HK-2 (cell line): ENCODE results near the gene C5AR2.
"Not testable (repeated sequence)": the region's sequence is repeated elsewhere in the genome, so short reads cannot be mapped to it uniquely, and the experiment has no call there.

ENCODE experiments used
- DNase-seq: peaks from one replicate; pipeline ENCODE4 v3.0.0-alpha.2; 2018; ENCODE audit not compliant: unreplicated experiment

The C5AR2 gene

GRCh38 chr19:47323872-47324271 is 8.1 kb upstream of the C5AR2 start:
- DNase-seq: no peak

- no peak for DNase-seq
Measured at GRCh38 chr19:47324502-47324901, 7.5 kb upstream of the C5AR2 start.

GRCh38 chr19:47330466-47330869 is 1.5 kb upstream of the C5AR2 start:
- no peak for DNase-seq

GRCh38 chr19:47331490-47331889 is 485 bp upstream of the C5AR2 start:
- DNase-seq: no peak

- not testable (repeated sequence) for DNase-seq
Measured at GRCh38 chr19:47336765-47337718, 5.1 kb downstream of the C5AR2 start.

GRCh38 chr19:47339196-47339880 is 7.4 kb downstream of the C5AR2 start:
- DNase-seq: no peak

- DNase-seq: no peak
Measured at GRCh38 chr19:47340477-47341208, 8.7 kb downstream of the C5AR2 start.

GRCh38 chr19:47341734-47342133 is 9.8 kb downstream of the C5AR2 start:
- DNase-seq: no peak

GRCh38 chr19:47343194-47343802 is 11.3 kb downstream of the C5AR2 start:
- DNase-seq: no peak

GRCh38 chr19:47344425-47344824 is 12.4 kb downstream of the C5AR2 start:
- no peak for DNase-seq

GRCh38 chr19:47346024-47346423 is 14.0 kb downstream of the C5AR2 start:
- DNase-seq: not testable (repeated sequence)

GRCh38 chr19:47348819-47349795 is 17.1 kb downstream of the C5AR2 start, which contains the start of gene DHX34:
Gene DHX34, plus strand, starts transcription at chr19:47349315. Its CDS starts 3,716 bp downstream, at chr19:47353031.
- peak; percentile 99 for DNase-seq

GRCh38 chr19:47350630-47351029 is 18.7 kb downstream of the C5AR2 start:
- DNase-seq: no peak

GRCh38 chr19:47351548-47351947 is 19.6 kb downstream of the C5AR2 start:
- no peak for DNase-seq

GRCh38 chr19:47352095-47352494 is 20.1 kb downstream of the C5AR2 start:
- DNase-seq: no peak

- no peak for DNase-seq
Measured at GRCh38 chr19:47353307-47353712, 21.3 kb downstream of the C5AR2 start.

- DNase-seq: no peak
Measured at GRCh38 chr19:47356900-47357299, 24.9 kb downstream of the C5AR2 start.

GRCh38 chr19:47357788-47358680 is 26.1 kb downstream of the C5AR2 start:
- no peak for DNase-seq

GRCh38 chr19:47358936-47359335 is 27.0 kb downstream of the C5AR2 start:
- no peak for DNase-seq
